MM.1S (cell line): ENCODE results near the gene SNRPB.
"Not testable (repeated sequence)": the region's sequence is repeated elsewhere in the genome, so short reads cannot be mapped to it uniquely, and the experiment has no call there.

Experiments used
- DNase-seq: peaks from one replicate; pipeline ENCODE4 v3.0.0-alpha.2; 2015
- H2AFZ ChIP-seq: fragments of 300-600 bp; sonication (generic); 2 replicates; pipeline ENCODE4 v1.6.0; 2016; ENCODE audit warnings: antibody characterized with exemption, low read length
- H3F3A ChIP-seq: fragments of 300-600 bp; sonication (generic); 2 replicates; pipeline ENCODE4 v1.6.1; 2016; ENCODE audit warnings: mild to moderate bottlenecking, antibody characterized with exemption, low read length, moderate library complexity, mixed read lengths; ENCODE audit not compliant: insufficient read depth
- H3K27ac ChIP-seq: fragments of 300-600 bp; sonication (generic); 2 replicates; pipeline ENCODE4 v1.5.1; 2016; ENCODE audit warnings: mild to moderate bottlenecking, low read length
- H3K27me3 ChIP-seq: fragments of 300-600 bp; sonication (generic); replicated peaks from 2 replicates; pipeline ENCODE4 v1.6.0; 2016; ENCODE audit warnings: low read length; ENCODE audit not compliant: insufficient read depth
- H3K36me3 ChIP-seq: fragments of 300-600 bp; sonication (generic); replicated peaks from 2 replicates; pipeline ENCODE4 v1.6.1; 2016; ENCODE audit warnings: mild to moderate bottlenecking, low read length, mixed read lengths; ENCODE audit not compliant: insufficient read depth
- H3K4me1 ChIP-seq: fragments of 300-600 bp; sonication (generic); 2 replicates; pipeline ENCODE4 v1.6.1; 2016; ENCODE audit warnings: low read length, mixed read lengths
- H3K4me2 ChIP-seq: fragments of 300-600 bp; sonication (generic); 2 replicates; pipeline ENCODE4 v1.6.0; 2016; ENCODE audit warnings: low read depth, low read length
- H3K4me3 ChIP-seq: fragments of 300-600 bp; sonication (generic); 2 replicates; pipeline ENCODE4 v1.5.1; 2016; ENCODE audit warnings: low read length, mixed read lengths
- H3K79me2 ChIP-seq: fragments of 300-600 bp; sonication (generic); 2 replicates; pipeline ENCODE4 v1.6.1; 2016; ENCODE audit warnings: mixed run types, low read length, mixed read lengths
- H3K9ac ChIP-seq: fragments of 300-600 bp; sonication (generic); 2 replicates; pipeline ENCODE4 v1.6.1; 2016; ENCODE audit warnings: low read length, mixed read lengths
- H3K9me2 ChIP-seq: fragments of 300-600 bp; sonication (generic); replicated peaks from 2 replicates; pipeline ENCODE4 v1.6.1; 2016; ENCODE audit warnings: mild to moderate bottlenecking, low read length, mixed read lengths; ENCODE audit not compliant: insufficient read depth
- H3K9me3 ChIP-seq: fragments of 300-600 bp; sonication (generic); replicated peaks from 2 replicates; pipeline ENCODE4 v1.6.1; 2016; ENCODE audit warnings: mild to moderate bottlenecking, low read length, mixed read lengths; ENCODE audit not compliant: insufficient read depth
- H4K20me1 ChIP-seq: fragments of 300-600 bp; sonication (generic); 2 replicates; pipeline ENCODE4 v1.6.1; 2016; ENCODE audit warnings: mild to moderate bottlenecking, low read length, moderate library complexity, mixed read lengths; ENCODE audit not compliant: insufficient read depth
- EZH2 ChIP-seq: fragments of 300-600 bp; sonication (generic); optimal IDR thresholded peaks from 2 replicates; pipeline ENCODE3; 2017; ENCODE audit warnings: low read depth, mild to moderate bottlenecking, antibody characterized with exemption, low read length, mixed read lengths
- TF ChIP-seq, protein P1 (sequence below): fragments of 300-600 bp; sonication (generic); IDR thresholded peaks from 2 replicates; pipeline ENCODE4 v1.5.1; 2016; ENCODE audit warnings: antibody characterized with exemption, low read length, mixed read lengths

The SNRPB gene

GRCh38 chr20:2507875-2508630 is 37.5 kb upstream of the SNRPB start:
- H3F3A ChIP-seq = no peaks in the 10 kb centered on the region
- no peaks in the 10 kb centered on the region for H3K9me2 ChIP-seq
- peaks cover 13% of the 10 kb centered on the region for H3K79me2 ChIP-seq
- no peaks in the 10 kb centered on the region for H3K27me3 ChIP-seq
- peak overlapping the region; percentile 87 for H3K4me3 ChIP-seq
- DNase-seq = no peak
- peak overlapping the region; percentile 72 for H3K9ac ChIP-seq
- H3K36me3 ChIP-seq = no peaks in the 10 kb centered on the region
- no peaks in the 10 kb centered on the region for H3K9me3 ChIP-seq
- H3K4me2 ChIP-seq = peak overlapping the region; percentile 87
- peak overlapping the region; percentile 99 for H2AFZ ChIP-seq
- TF ChIP-seq EZH2 = no peak
- no peaks in the 10 kb centered on the region for H4K20me1 ChIP-seq
- H3K27ac ChIP-seq = no peak overlapping the region
- no peaks in the 10 kb centered on the region for H3K4me1 ChIP-seq

DNA sequence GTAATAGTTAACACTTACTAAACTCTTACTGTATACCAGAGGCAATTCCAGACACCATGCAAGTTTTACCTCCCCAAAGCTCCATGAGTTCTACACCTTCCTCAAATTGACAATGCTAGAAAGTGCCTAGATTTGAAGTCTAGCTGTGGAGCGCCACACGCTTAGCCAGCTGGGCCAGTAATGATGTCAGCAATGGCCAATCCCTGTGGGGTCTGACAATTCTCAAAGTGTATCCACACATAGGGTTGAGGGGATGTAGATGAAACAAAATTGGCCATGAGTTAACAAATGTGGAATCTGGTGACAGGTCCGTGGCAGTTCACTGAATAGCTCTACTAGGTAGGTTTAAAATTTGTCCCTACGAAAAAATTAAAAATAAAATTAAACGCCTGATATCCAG is 36.9 kb upstream of the SNRPB start:
- H3K79me2 ChIP-seq = peaks cover 13% of the 10 kb centered on the region

DNA sequence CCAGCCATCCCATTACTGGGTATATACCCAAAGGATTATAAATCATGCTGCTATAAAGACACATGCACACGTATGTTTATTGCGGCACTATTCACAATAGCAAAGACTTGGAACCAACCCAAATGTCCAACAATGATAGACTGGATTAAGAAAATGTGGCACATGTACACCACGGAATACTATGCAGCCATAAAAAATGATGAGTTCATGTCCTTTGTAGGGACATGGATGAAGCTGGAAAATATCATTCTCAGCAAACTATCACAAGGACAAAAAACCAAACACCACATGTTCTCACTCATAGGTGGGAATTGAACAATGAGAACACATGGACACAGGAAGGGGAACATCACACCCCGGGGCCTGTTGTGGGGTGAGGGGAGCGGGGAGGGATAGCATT is 35.8 kb upstream of the SNRPB start:
- H3K79me2 ChIP-seq = peaks cover 13% of the 10 kb centered on the region
- H3K27ac ChIP-seq, H3K9me3 ChIP-seq, DNase-seq, H3F3A ChIP-seq, H3K4me2 ChIP-seq, H3K9me2 ChIP-seq, H3K9ac ChIP-seq, H3K36me3 ChIP-seq, H3K4me1 ChIP-seq, H3K27me3 ChIP-seq, H3K4me3 ChIP-seq, H4K20me1 ChIP-seq, H2AFZ ChIP-seq: not testable (repeated sequence)

More for the DNA sequence above, 36.9 kb upstream of the SNRPB start:
- H3K4me1 ChIP-seq = no peaks in the 10 kb centered on the region
- DNase-seq = no peak
- no peaks in the 10 kb centered on the region for H3K9me2 ChIP-seq
- H3K4me2 ChIP-seq = peak overlapping the region; percentile 87; the same call in 1 of the 2 replicates
- no peak overlapping the region for H3K4me3 ChIP-seq
- H3K9me3 ChIP-seq = no peaks in the 10 kb centered on the region
- TF ChIP-seq, protein P1, sequence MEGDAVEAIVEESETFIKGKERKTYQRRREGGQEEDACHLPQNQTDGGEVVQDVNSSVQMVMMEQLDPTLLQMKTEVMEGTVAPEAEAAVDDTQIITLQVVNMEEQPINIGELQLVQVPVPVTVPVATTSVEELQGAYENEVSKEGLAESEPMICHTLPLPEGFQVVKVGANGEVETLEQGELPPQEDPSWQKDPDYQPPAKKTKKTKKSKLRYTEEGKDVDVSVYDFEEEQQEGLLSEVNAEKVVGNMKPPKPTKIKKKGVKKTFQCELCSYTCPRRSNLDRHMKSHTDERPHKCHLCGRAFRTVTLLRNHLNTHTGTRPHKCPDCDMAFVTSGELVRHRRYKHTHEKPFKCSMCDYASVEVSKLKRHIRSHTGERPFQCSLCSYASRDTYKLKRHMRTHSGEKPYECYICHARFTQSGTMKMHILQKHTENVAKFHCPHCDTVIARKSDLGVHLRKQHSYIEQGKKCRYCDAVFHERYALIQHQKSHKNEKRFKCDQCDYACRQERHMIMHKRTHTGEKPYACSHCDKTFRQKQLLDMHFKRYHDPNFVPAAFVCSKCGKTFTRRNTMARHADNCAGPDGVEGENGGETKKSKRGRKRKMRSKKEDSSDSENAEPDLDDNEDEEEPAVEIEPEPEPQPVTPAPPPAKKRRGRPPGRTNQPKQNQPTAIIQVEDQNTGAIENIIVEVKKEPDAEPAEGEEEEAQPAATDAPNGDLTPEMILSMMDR = no peak
- no peak for TF ChIP-seq EZH2
- H3K27ac ChIP-seq = no peak overlapping the region
- no peaks in the 10 kb centered on the region for H3F3A ChIP-seq
- H3K36me3 ChIP-seq = no peaks in the 10 kb centered on the region
- no peaks in the 10 kb centered on the region for H4K20me1 ChIP-seq
- H3K9ac ChIP-seq = no peak overlapping the region
- no peaks in the 10 kb centered on the region for H3K27me3 ChIP-seq
- no peak overlapping the region for H2AFZ ChIP-seq

GRCh38 chr20:2504803-2505202 is 34.2 kb upstream of the SNRPB start:
- not testable (repeated sequence) for H3K9me2 ChIP-seq, H3K4me2 ChIP-seq, H3K27ac ChIP-seq, H3K27me3 ChIP-seq, DNase-seq, H3K36me3 ChIP-seq, H2AFZ ChIP-seq, H3K9ac ChIP-seq, H3K9me3 ChIP-seq, H3K4me3 ChIP-seq, H3F3A ChIP-seq, H4K20me1 ChIP-seq, H3K4me1 ChIP-seq
- peaks cover 13% of the 10 kb centered on the region for H3K79me2 ChIP-seq

DNA sequence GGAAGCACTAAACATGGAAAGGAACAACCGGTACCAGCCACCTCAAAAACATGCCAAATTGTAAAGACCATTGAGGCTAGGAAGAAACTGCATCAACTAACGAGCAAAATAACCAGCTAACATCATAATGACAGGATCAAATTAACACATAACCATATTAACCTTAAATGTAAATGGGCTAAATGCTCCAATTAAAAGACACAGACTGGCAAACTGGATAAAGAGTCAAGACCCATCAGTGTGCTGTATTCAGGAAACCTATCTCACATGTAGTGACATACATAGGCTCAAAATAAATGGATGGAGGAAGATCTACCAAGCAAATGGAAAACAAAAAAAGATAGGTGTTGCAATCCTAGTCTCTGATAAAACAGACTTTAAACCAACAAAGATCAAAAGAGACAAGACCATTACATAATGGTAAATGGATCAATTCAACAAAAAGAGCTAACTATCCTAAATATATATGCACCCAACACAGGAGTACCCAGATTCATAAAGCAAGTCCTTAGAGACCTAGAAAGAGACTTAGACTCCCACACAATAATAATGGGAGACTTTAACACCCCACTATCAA is 32.3 kb upstream of the SNRPB start:
- H3K9me3 ChIP-seq, H3K79me2 ChIP-seq, H3K27me3 ChIP-seq, H3K9ac ChIP-seq, H3K9me2 ChIP-seq, H2AFZ ChIP-seq, H4K20me1 ChIP-seq, H3K4me1 ChIP-seq, H3K27ac ChIP-seq, H3K4me2 ChIP-seq, H3K36me3 ChIP-seq, H3K4me3 ChIP-seq, DNase-seq, H3F3A ChIP-seq: not testable (repeated sequence)
